SK-N-SH (cell line): Measurements from ENCODE around the gene OXGR1. TPM values are rescaled to one million over a fixed set of nuclear protein-coding genes. Genes with fewer than 3 reads are reported as not detected.

Source experiments
- CTCF ChIA-PET: fragments of 300-600, 350-600 bp; formaldehyde crosslinking; extraction: SDS; loops from one replicate; lab custom pipeline; 2021; lab: Yijun Ruan, JAX
- POLR2A ChIA-PET: fragments of 350-600 bp; sonication (Branson Sonifier 250); formaldehyde crosslinking; extraction: SDS; loops from one replicate; lab custom pipeline; 2020; ENCODE audit warnings: antibody characterized with exemption, inconsistent platforms; lab: Yijun Ruan, JAX
- DNase-seq: peaks from one replicate; pipeline ENCODE4 v3.0.0; 2012
- H2AFZ ChIP-seq: fragments of 200-600 bp; sonication (generic); 2 replicates; pipeline ENCODE4 v1.8.1; 2016; ENCODE audit warnings: antibody characterized with exemption, mild to moderate bottlenecking, low read depth
- H3F3A ChIP-seq: fragments of 200-600 bp; sonication (generic); replicated peaks from 2 replicates; pipeline ENCODE3; 2016; ENCODE audit warnings: antibody characterized with exemption, mild to moderate bottlenecking; ENCODE audit not compliant: insufficient read depth
- H3K27ac ChIP-seq, 2 experiments: fragments of 200-500 bp in 1 of 2; fragments of 200-600 bp in 1 of 2; sonication (Bioruptor generic) in 1 of 2; sonication (generic), shearing (Covaris generic) in 1 of 2; 2 replicates each; pipeline versions ENCODE4 v1.5.1 to v1.6.1; 2014 to 2016; ENCODE audit warnings: low read depth in 2 of 2, inconsistent platforms in 1 of 2, low read length in 1 of 2, mild to moderate bottlenecking in 1 of 2, mixed read lengths in 1 of 2
- H3K27me3 ChIP-seq: fragments of 200-600 bp; sonication (generic), shearing (Covaris generic); 2 replicates; pipeline ENCODE4 v1.6.1; 2016; ENCODE audit warnings: mixed run types; ENCODE audit not compliant: insufficient read depth
- H3K36me3 ChIP-seq, 2 experiments: fragments of 200-500 bp in 1 of 2; fragments of 200-600 bp in 1 of 2; sonication (Bioruptor generic) in 1 of 2; sonication (generic) in 1 of 2; replicated peaks in 1 of 2; 2 replicates each; pipeline versions ENCODE3 to v1.5.1; 2014 to 2016; ENCODE audit warnings: low read length in 1 of 2, mild to moderate bottlenecking in 1 of 2; ENCODE audit not compliant: insufficient read depth in 2 of 2, control insufficient read depth in 1 of 2
- H3K4me1 ChIP-seq, 2 experiments: fragments of 200-500 bp in 1 of 2; fragments of 200-600 bp in 1 of 2; sonication (Bioruptor generic) in 1 of 2; sonication (generic), shearing (Covaris generic) in 1 of 2; 2 replicates each; pipeline versions ENCODE4 v1.5.1 to v1.6.1; 2014 to 2016; ENCODE audit warnings: low read depth in 1 of 2, low read length in 1 of 2, mixed run types in 1 of 2; ENCODE audit not compliant: insufficient read depth in 2 of 2, control insufficient read depth in 1 of 2
- H3K4me2 ChIP-seq: fragments of 200-600 bp; sonication (generic), shearing (Covaris generic); 2 replicates; pipeline ENCODE4 v1.6.1; 2017; ENCODE audit warnings: mixed run types
- H3K4me3 ChIP-seq, 2 experiments: fragments of 200-500 bp in 1 of 2; fragments of 200-600 bp in 1 of 2; sonication (Bioruptor generic) in 1 of 2; sonication (generic), shearing (Covaris generic) in 1 of 2; 2 replicates each; pipeline versions ENCODE4 v1.5.1 to v1.8.1; 2014 to 2016; ENCODE audit warnings: low read depth in 2 of 2, inconsistent platforms in 1 of 2, low read length in 1 of 2, mild to moderate bottlenecking in 1 of 2, mixed read lengths in 1 of 2, moderate library complexity in 1 of 2
- H3K79me2 ChIP-seq: fragments of 200-600 bp; sonication (generic); 2 replicates; pipeline ENCODE4 v1.8.1; 2017; ENCODE audit warnings: mild to moderate bottlenecking; ENCODE audit not compliant: insufficient read depth
- H3K9ac ChIP-seq: fragments of 200-600 bp; sonication (generic); 2 replicates; pipeline ENCODE4 v1.6.1; 2017; ENCODE audit warnings: mixed run types
- H3K9me2 ChIP-seq: fragments of 200-600 bp; sonication (generic); 2 replicates; pipeline ENCODE4 v1.6.1; 2017; ENCODE audit warnings: mixed run types
- H3K9me3 ChIP-seq: fragments of 200-600 bp; sonication (generic); 2 replicates; pipeline ENCODE4 v1.6.1; 2017; ENCODE audit warnings: mixed run types, mild to moderate bottlenecking, moderate library complexity
- H4K20me1 ChIP-seq: fragments of 200-600 bp; sonication (generic); 2 replicates; pipeline ENCODE4 v1.6.1; 2017; ENCODE audit warnings: mild to moderate bottlenecking, mixed run types; ENCODE audit not compliant: insufficient read depth
- CHD2 ChIP-seq: fragments of 150-350 bp; IDR thresholded peaks from 2 replicates; pipeline ENCODE4 v1.6.1; 2018; ENCODE audit warnings: low read length; ENCODE audit not compliant: partially characterized antibody
- EP300 ChIP-seq, 2 experiments: IDR thresholded peaks; 2 replicates each; pipeline versions ENCODE4 v1.4.0 to v1.6.1; 2012; ENCODE audit warnings: borderline replicate concordance in 1 of 2, low read depth in 1 of 2, low read length in 1 of 2
- EZH2phosphoT487 ChIP-seq: fragments of 200-600 bp; sonication (generic); IDR thresholded peaks from 2 replicates; pipeline ENCODE4 v1.6.1; 2017; ENCODE audit warnings: low read depth, mixed run types, mild to moderate bottlenecking, antibody characterized with exemption, moderate library complexity, borderline replicate concordance
- FOSL2 ChIP-seq: IDR thresholded peaks from 2 replicates; pipeline ENCODE4 v1.4.0; 2012; ENCODE audit warnings: low read depth, mild to moderate bottlenecking, moderate library complexity, borderline replicate concordance
- GATA2 ChIP-seq: sonication (generic); formaldehyde crosslinking; IDR thresholded peaks from 2 replicates; pipeline ENCODE4 v1.5.0; 2020; ENCODE audit warnings: mild to moderate bottlenecking, missing genetic modification reagents
- MEF2A ChIP-seq: IDR thresholded peaks from 2 replicates; pipeline ENCODE4 v1.4.0; 2012; ENCODE audit warnings: low read depth, borderline replicate concordance
- MXI1 ChIP-seq: IDR thresholded peaks from 2 replicates; pipeline ENCODE4 v1.6.1; 2012; ENCODE audit warnings: mild to moderate bottlenecking, low read depth, low read length, improper control_type of control experiment
- PBX3 ChIP-seq: IDR thresholded peaks from 2 replicates; pipeline ENCODE4; 2012
- REST ChIP-seq: IDR thresholded peaks from 2 replicates; pipeline ENCODE4 v1.6.1; 2012; ENCODE audit warnings: mild to moderate bottlenecking, low read depth, low read length, moderate library complexity
- RFX5 ChIP-seq: IDR thresholded peaks from 2 replicates; pipeline ENCODE4 v1.6.1; 2012; ENCODE audit warnings: mild to moderate bottlenecking, improper control_type of control experiment, low read length
- SIN3A ChIP-seq: IDR thresholded peaks from 2 replicates; pipeline ENCODE4 v1.6.1; 2012; ENCODE audit warnings: low read depth, mild to moderate bottlenecking, low read length, moderate library complexity, borderline replicate concordance
- SMC3 ChIP-seq: IDR thresholded peaks from 2 replicates; pipeline ENCODE4 v1.6.1; 2012; ENCODE audit warnings: low read depth, low read length, improper control_type of control experiment
- TEAD4 ChIP-seq: IDR thresholded peaks from 2 replicates; pipeline ENCODE4 v1.4.0; 2012; ENCODE audit warnings: mild to moderate bottlenecking, borderline replicate concordance; ENCODE audit not compliant: insufficient read depth
- USF2 ChIP-seq: fragments of 150-350 bp; IDR thresholded peaks from 2 replicates; pipeline ENCODE4 v1.6.1; 2017; ENCODE audit warnings: antibody characterized with exemption, low read length, low read depth, borderline replicate concordance
- YY1 ChIP-seq: IDR thresholded peaks from 2 replicates; pipeline ENCODE4 v1.4.0; 2012; ENCODE audit warnings: low read depth, mild to moderate bottlenecking
- WGBS: methylation state at CpG from one replicate; pipeline ENCODE4 v1.1.6; 2017; ENCODE audit warnings: low lambda C conversion rate; 5-methylcytosine and 5-hydroxymethylcytosine counted together
- polyA plus RNA-seq, 3 experiments: library from polyadenylated mRNA; depleted of rRNA; stranded (reverse); fragments of >200 nt; gene quantifications; 2 replicates each; pipeline ENCODE4 v1.2.3, GENCODE V29; 2012
- TF ChIP-seq, protein P1 (sequence below): IDR thresholded peaks from 2 replicates; pipeline ENCODE4 v1.4.0; 2012; ENCODE audit warnings: low read depth, borderline replicate concordance

Gene OXGR1
- polyA plus RNA-seq, 1 of the 3 experiments (the other 2 are of a cell fraction) = not detected

- 40% methylated on average over 12 of the region's 12 CpGs for WGBS
- no peak for DNase-seq
- TF ChIP-seq RFX5 = no peak
- no peak for TF ChIP-seq YY1
- TF ChIP-seq EZH2phosphoT487 = no peak
- no peak for TF ChIP-seq CHD2
- TF ChIP-seq REST = no peak
- TF ChIP-seq SIN3A = no peak
- TF ChIP-seq, protein P1, sequence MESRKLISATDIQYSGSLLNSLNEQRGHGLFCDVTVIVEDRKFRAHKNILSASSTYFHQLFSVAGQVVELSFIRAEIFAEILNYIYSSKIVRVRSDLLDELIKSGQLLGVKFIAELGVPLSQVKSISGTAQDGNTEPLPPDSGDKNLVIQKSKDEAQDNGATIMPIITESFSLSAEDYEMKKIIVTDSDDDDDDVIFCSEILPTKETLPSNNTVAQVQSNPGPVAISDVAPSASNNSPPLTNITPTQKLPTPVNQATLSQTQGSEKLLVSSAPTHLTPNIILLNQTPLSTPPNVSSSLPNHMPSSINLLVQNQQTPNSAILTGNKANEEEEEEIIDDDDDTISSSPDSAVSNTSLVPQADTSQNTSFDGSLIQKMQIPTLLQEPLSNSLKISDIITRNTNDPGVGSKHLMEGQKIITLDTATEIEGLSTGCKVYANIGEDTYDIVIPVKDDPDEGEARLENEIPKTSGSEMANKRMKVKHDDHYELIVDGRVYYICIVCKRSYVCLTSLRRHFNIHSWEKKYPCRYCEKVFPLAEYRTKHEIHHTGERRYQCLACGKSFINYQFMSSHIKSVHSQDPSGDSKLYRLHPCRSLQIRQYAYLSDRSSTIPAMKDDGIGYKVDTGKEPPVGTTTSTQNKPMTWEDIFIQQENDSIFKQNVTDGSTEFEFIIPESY = no peak
Measured at GRCh38 chr13:96966415-96967102, 27.7 kb downstream of the OXGR1 start.

DNA sequence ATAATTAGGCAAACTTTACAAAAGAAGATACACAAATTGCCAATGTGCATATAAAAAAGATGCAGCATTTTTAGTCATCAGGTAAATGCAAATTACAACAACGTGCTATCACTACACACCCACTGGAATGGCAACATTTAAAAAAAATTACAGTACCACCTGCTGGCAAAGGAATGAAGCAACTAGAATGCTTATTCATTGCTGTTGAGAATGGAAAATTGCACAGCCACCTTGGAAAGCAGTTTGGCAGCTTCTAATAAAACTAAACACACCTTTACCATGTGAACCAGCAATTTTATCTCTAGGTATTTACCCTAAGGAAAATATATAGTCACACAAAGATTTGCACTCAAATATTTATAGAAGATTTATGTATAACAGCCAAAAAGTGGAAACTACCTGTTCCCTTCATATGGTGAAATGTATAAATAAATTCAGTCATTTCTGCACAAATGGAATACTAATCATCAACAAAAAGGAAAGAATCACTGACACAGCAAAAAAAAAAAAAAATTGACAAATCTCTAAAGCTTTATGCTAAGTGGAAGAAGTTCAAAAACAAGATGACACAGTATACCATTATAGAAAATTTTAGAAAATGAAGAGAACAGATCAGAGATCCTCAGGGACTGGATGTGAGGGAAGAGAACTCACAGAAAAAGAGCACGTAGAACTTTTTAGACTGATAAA is 30.3 kb downstream of the OXGR1 start:
- H3K9me2 ChIP-seq = no peaks in the 10 kb centered on the region
- DNase-seq = no peak
- no peaks in the 10 kb centered on the region for H3K79me2 ChIP-seq
- no peaks in the 10 kb centered on the region for H3F3A ChIP-seq
- H3K9ac ChIP-seq = no peak overlapping the region
- H4K20me1 ChIP-seq = no peaks in the 10 kb centered on the region
- H3K27me3 ChIP-seq = no peaks in the 10 kb centered on the region
- WGBS = 19% methylated on average over 2 of the region's 2 CpGs
- no peak overlapping the region for H3K4me2 ChIP-seq
- no peak overlapping the region for H3K27ac ChIP-seq
- POLR2A ChIA-PET = no interaction called here
- H3K4me1 ChIP-seq = no peaks in the 10 kb centered on the region
- no peak overlapping the region for H2AFZ ChIP-seq
- no peaks in the 10 kb centered on the region for H3K36me3 ChIP-seq
- 0 out of 2 replicates have a peak, but pooled peaks cover 6% of the 10 kb centered on the region for H3K9me3 ChIP-seq
- CTCF ChIA-PET = no interaction called here
- H3K4me3 ChIP-seq = no peak overlapping the region
- TF ChIP-seq PBX3 (no peak), SMC3 (no peak), FOSL2 (no peak), MXI1 (no peak), GATA2 (CRISPR knock-in tag) (no peak), EZH2phosphoT487 (no peak), TEAD4 (no peak), EP300 (IDR thresholded peaks at IDR 0.05; ENCODE audit: borderline replicate concordance in 1 of 2, low read depth in 1 of 2, low read length in 1 of 2) (no peak), SIN3A (no peak), MEF2A (no peak), USF2 (no peak)

More at GRCh38 chr13:96966415-96967102, 27.7 kb downstream of the OXGR1 start:
- no peaks in the 10 kb centered on the region for H3F3A ChIP-seq
- no peak overlapping the region for H3K4me2 ChIP-seq
- H3K79me2 ChIP-seq = no peaks in the 10 kb centered on the region
- 0 out of 2 replicates have a peak, but pooled peaks cover 6% of the 10 kb centered on the region for H3K9me3 ChIP-seq
- H3K9me2 ChIP-seq = no peaks in the 10 kb centered on the region
- no peak overlapping the region for H3K4me3 ChIP-seq
- H3K36me3 ChIP-seq = no peaks in the 10 kb centered on the region
- H3K27me3 ChIP-seq = no peaks in the 10 kb centered on the region
- H3K4me1 ChIP-seq = no peaks in the 10 kb centered on the region
- no peak overlapping the region for H3K9ac ChIP-seq
- ChIA-PET CTCF (interaction anchor here (1.5 to 1.8 kb wide), 2 partner anchors 9 to 52 kb away, joined by 6 to 7 read pairs; no protein-coding TSS in a partner anchor), POLR2A (no interaction called here)
- no peaks in the 10 kb centered on the region for H4K20me1 ChIP-seq
- no peak overlapping the region for H3K27ac ChIP-seq
- no peak overlapping the region for H2AFZ ChIP-seq
